ENCODE data around the gene ZNF223. TPM values are rescaled to one million over a fixed set of nuclear protein-coding genes. Genes with fewer than 3 reads are reported as not detected.

The ZNF223 gene
- total and polyA plus RNA-seq, 9 of the 15 experiments (the other 6 are each of a cell fraction or from before 2014, with no cell fraction given), result 0.21 to 1.8 (median 0.71) TPM

DNA sequence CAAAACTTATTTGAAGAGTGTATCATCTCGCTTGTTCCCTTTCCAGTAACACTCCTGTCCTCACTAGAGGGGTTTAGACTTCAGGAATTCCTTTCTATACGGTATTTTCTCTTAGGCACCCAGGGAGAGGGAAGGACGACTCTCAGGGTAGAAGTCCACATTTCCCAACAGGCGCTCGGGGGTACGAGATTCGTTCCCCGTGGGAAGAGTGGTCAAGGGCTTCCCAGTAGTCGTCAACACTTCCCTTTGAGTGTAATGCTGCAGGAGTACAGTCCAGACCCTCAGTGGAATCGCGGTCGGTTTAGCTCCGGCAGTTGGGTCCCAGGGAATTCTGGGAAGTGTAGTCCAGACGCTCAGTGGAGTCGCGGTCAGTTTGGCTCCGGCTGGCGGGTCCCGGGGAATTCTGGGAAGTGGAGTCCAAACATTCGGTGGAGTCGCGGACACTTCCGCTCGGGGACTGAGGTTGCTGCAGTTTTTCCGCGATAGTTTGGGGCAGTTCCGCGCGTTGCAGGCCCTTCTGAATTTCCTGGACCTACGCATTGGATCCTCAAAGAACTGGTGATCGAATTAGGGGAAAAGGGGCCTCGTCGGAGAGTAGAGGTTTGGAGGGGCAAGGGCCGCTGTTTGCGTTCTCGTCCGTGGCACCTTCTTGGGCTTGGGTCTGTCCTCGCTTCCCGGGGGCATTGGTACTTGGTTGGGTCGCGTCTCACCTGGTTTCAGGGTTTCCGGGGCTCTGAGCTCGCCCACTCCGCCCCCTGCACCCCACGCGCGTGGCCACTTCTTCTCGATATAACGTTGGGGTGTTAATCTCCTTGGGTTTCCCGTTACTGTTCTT is 42.3 kb downstream of the ZNF223 start, which contains the start of gene ZNF224 (continued):
- TF ChIP-seq YY1 (IDR thresholded peaks at IDR 0.05; ENCODE audit: borderline replicate concordance in 1 of 3, control insufficient read depth in 1 of 3, extremely low read depth in 1 of 3, insufficient read depth in 3 of 3, insufficient read length in 1 of 3, insufficient replicate concordance in 2 of 3, low read depth in 1 of 3, low read length in 2 of 3), result peak in 2 of 3 experiments; percentile 39 to 54
- peak; percentile 29; the same call in 1 of the 2 replicates for TF ChIP-seq TAF7 (tag; IDR thresholded peaks at IDR 0.05)
- peak; percentile 72 for TF ChIP-seq POU5F1 (IDR thresholded peaks at IDR 0.05; ENCODE audit: borderline replicate concordance, low read depth, low read length, partially characterized antibody)
- TF ChIP-seq KDM5B (IDR thresholded peaks at IDR 0.05; ENCODE audit: insufficient replicate concordance, low read depth, low read length), result peak; percentile 55
- TF ChIP-seq CBX5 (IDR thresholded peaks at IDR 0.05; ENCODE audit: borderline replicate concordance, low read depth), result 0 out of 2 replicates have a peak, but pooled peaks have one; percentile 56
- no peak for TF ChIP-seq ZNF311 (CRISPR knock-in tag; IDR thresholded peaks at IDR 0.05)
- no peak for TF ChIP-seq SP2 (IDR thresholded peaks at IDR 0.05; ENCODE audit: extremely low read depth, low read depth, low read length, poor library complexity, severe bottlenecking)
- TF ChIP-seq ZFP30 (CRISPR knock-in tag; IDR thresholded peaks at IDR 0.05; ENCODE audit: borderline replicate concordance), result no peak
- TF ChIP-seq, protein P1, sequence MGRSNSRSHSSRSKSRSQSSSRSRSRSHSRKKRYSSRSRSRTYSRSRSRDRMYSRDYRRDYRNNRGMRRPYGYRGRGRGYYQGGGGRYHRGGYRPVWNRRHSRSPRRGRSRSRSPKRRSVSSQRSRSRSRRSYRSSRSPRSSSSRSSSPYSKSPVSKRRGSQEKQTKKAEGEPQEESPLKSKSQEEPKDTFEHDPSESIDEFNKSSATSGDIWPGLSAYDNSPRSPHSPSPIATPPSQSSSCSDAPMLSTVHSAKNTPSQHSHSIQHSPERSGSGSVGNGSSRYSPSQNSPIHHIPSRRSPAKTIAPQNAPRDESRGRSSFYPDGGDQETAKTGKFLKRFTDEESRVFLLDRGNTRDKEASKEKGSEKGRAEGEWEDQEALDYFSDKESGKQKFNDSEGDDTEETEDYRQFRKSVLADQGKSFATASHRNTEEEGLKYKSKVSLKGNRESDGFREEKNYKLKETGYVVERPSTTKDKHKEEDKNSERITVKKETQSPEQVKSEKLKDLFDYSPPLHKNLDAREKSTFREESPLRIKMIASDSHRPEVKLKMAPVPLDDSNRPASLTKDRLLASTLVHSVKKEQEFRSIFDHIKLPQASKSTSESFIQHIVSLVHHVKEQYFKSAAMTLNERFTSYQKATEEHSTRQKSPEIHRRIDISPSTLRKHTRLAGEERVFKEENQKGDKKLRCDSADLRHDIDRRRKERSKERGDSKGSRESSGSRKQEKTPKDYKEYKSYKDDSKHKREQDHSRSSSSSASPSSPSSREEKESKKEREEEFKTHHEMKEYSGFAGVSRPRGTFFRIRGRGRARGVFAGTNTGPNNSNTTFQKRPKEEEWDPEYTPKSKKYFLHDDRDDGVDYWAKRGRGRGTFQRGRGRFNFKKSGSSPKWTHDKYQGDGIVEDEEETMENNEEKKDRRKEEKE (IDR thresholded peaks at IDR 0.05; ENCODE audit: borderline replicate concordance in 1 of 2, control insufficient read depth in 1 of 2, low read depth in 2 of 2, low read length in 1 of 2), result peak in 1 of 2 experiments; percentile 83; a peak in 2 of 4 replicates
- TF ChIP-seq, protein P2, sequence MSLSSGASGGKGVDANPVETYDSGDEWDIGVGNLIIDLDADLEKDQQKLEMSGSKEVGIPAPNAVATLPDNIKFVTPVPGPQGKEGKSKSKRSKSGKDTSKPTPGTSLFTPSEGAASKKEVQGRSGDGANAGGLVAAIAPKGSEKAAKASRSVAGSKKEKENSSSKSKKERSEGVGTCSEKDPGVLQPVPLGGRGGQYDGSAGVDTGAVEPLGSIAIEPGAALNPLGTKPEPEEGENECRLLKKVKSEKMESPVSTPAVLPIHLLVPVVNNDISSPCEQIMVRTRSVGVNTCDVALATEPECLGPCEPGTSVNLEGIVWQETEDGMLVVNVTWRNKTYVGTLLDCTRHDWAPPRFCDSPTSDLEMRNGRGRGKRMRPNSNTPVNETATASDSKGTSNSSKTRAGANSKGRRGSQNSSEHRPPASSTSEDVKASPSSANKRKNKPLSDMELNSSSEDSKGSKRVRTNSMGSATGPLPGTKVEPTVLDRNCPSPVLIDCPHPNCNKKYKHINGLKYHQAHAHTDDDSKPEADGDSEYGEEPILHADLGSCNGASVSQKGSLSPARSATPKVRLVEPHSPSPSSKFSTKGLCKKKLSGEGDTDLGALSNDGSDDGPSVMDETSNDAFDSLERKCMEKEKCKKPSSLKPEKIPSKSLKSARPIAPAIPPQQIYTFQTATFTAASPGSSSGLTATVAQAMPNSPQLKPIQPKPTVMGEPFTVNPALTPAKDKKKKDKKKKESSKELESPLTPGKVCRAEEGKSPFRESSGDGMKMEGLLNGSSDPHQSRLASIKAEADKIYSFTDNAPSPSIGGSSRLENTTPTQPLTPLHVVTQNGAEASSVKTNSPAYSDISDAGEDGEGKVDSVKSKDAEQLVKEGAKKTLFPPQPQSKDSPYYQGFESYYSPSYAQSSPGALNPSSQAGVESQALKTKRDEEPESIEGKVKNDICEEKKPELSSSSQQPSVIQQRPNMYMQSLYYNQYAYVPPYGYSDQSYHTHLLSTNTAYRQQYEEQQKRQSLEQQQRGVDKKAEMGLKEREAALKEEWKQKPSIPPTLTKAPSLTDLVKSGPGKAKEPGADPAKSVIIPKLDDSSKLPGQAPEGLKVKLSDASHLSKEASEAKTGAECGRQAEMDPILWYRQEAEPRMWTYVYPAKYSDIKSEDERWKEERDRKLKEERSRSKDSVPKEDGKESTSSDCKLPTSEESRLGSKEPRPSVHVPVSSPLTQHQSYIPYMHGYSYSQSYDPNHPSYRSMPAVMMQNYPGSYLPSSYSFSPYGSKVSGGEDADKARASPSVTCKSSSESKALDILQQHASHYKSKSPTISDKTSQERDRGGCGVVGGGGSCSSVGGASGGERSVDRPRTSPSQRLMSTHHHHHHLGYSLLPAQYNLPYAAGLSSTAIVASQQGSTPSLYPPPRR (CRISPR knock-in tag; IDR thresholded peaks at IDR 0.05; ENCODE audit: borderline replicate concordance), result peak; percentile 34; the same call in 1 of the 2 replicates
- 0 out of 2 replicates have a peak, but pooled peaks have one; percentile 65 for TF ChIP-seq FOXJ2 (tag; IDR thresholded peaks at IDR 0.05)
- TF ChIP-seq HNRNPLL (IDR thresholded peaks at IDR 0.05; ENCODE audit: low read depth, low read length, poor library complexity, severe bottlenecking), result peak; percentile 85
- TF ChIP-seq ZNF165 (CRISPR knock-in tag; IDR thresholded peaks at IDR 0.05; ENCODE audit: borderline replicate concordance), result no peak
- TF ChIP-seq BRCA1 (IDR thresholded peaks at IDR 0.05), result no peak
- no peak for TF ChIP-seq BRCA1 (CRISPR knock-in tag; IDR thresholded peaks at IDR 0.05)
- TF ChIP-seq ZFX (CRISPR knock-in tag; IDR thresholded peaks at IDR 0.05), result peak; percentile 60
- no peak for TF ChIP-seq ILF3 (IDR thresholded peaks at IDR 0.05; ENCODE audit: borderline replicate concordance)
